SK-N-MC (cell line): ENCODE data around the gene CTNNA1.

Experiments used
- EZH2 ChIP-seq: fragments of 200-600 bp; sonication (generic); IDR thresholded peaks from one replicate; pipeline ENCODE4 v1.6.1; 2017; ENCODE audit warnings: antibody characterized with exemption
- FOXP2 ChIP-seq: optimal IDR thresholded peaks from 2 replicates; pipeline ENCODE3; 2011; ENCODE audit warnings: mild to moderate bottlenecking, moderate library complexity; ENCODE audit not compliant: insufficient read depth; ENCODE audit errors: extremely low read length, control extremely low read depth
- POLR2AphosphoS5 ChIP-seq: IDR thresholded peaks from 2 replicates; pipeline ENCODE4 v1.6.1; 2012; ENCODE audit warnings: mild to moderate bottlenecking, low read depth, low read length, borderline replicate concordance

GRCh38 chr5:138911441-138911840, 158.2 kb downstream of the CTNNA1 start:
- no peak for TF ChIP-seq EZH2
- TF ChIP-seq POLR2AphosphoS5: no peak
- no peak for TF ChIP-seq FOXP2
